Astrocyte of the spinal cord (primary cell): ENCODE results near the gene OCLN.
"Not testable (repeated sequence)": the region's sequence is repeated elsewhere in the genome, so short reads cannot be mapped to it uniquely, and the experiment has no call there.

Experiments
- DNase-seq: peaks from one replicate; pipeline ENCODE4 v3.0.0; 2011; ENCODE audit warnings: low read depth, low spot score
- H3K4me3 ChIP-seq: 2 replicates; pipeline ENCODE4 v1.5.1; 2011; ENCODE audit warnings: low read depth, mild to moderate bottlenecking, low read length, moderate library complexity
- CTCF ChIP-seq: IDR thresholded peaks from 2 replicates; pipeline ENCODE4 v1.5.1; 2012; ENCODE audit warnings: low read depth, mild to moderate bottlenecking, low read length, inconsistent platforms
- in situ Hi-C: cut with HindIII; loops from 2 replicates; pipeline ENCODE4 v1.10.0; 2017; ENCODE audit warnings: low sequenced_read_pairs

Gene OCLN

GRCh38 chr5:69502767-69503488 lies 10.3 kb downstream of the OCLN start:
- peak; percentile 67 for DNase-seq
- TF ChIP-seq CTCF, result no peak
- no peak overlapping the region for H3K4me3 ChIP-seq
- in situ Hi-C loops, result no loop called here

DNA sequence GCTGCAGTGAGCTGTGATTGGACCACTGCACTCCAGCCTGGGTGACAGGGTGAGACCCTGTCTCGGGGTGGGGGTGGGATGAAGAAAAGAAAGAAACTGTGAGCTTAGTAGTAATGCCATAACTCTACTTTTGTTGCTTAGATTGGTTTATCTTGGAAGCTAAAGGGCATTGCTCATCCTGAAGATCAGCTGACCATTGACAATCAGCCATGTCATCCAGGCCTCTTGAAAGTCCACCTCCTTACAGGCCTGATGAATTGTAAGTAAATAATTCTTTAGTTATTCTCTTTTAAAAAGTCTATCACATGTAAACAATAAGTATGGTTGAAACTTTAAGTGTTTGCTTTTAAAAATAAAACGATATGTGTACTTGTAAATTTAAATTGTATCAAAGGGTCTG lies 11.4 kb downstream of the OCLN start:
- no peak for DNase-seq
- no peak overlapping the region for H3K4me3 ChIP-seq
- TF ChIP-seq CTCF, result no peak
- in situ Hi-C loops, result no loop called here

- TF ChIP-seq CTCF, result no peak
- no peak overlapping the region for H3K4me3 ChIP-seq
- no peak for DNase-seq
- in situ Hi-C loops, result no loop called here
These were observed 12.7 kb downstream of the OCLN start for GRCh38 chr5:69505306-69505705.

- H3K4me3 ChIP-seq, result no peak overlapping the region
- in situ Hi-C loops, result no loop called here
- DNase-seq, result no peak
- TF ChIP-seq CTCF, result no peak
These were observed 16.6 kb downstream of the OCLN start for GRCh38 chr5:69509212-69509611.

DNA sequence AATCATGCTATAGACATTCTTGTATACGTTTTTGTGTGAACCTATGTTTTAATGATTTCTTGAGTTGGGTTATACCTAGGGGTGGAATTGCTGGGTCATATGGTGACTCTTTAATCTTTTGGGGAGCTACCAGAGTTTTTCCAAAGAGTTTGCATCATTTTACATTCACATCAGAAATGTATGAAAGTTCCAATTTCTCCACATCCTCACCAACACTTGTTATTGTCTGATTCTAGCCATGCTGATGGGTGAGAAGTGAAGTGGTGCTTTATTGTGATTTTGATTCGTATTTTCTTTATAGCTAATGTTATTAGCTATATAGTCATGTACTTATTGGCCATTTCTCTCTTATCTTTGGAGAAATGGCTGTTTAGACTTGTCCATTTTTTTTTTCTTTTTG lies 18.1 kb downstream of the OCLN start:
- H3K4me3 ChIP-seq, result no peak overlapping the region
- DNase-seq, result no peak
- in situ Hi-C loops, result no loop called here
- TF ChIP-seq CTCF, result no peak

- in situ Hi-C loops, result no loop called here
- H3K4me3 ChIP-seq, result no peak overlapping the region
- no peak for TF ChIP-seq CTCF
- DNase-seq, result peak; percentile 73
These were observed 20.2 kb downstream of the OCLN start for GRCh38 chr5:69512740-69513260.

GRCh38 chr5:69515570-69515969 lies 23.0 kb downstream of the OCLN start:
- H3K4me3 ChIP-seq, DNase-seq, in situ Hi-C loops: not testable (repeated sequence)
